Endothelial cell (in vitro differentiated cells): Measurements from ENCODE around the gene TTC39B. TPM values are rescaled to one million over a fixed set of nuclear protein-coding genes. Genes with fewer than 3 reads are reported as not detected.

ENCODE experiments used
- DNase-seq: peaks from one replicate; pipeline ENCODE4 v3.0.0; 2021; ENCODE audit warnings: low spot score
- H3K27ac Mint-ChIP-seq: one replicate; pipeline ENCODE4 v1.8.0; 2021; ENCODE audit warnings: mixed read lengths, inconsistent platforms; ENCODE audit not compliant: unreplicated experiment
- H3K27me3 Mint-ChIP-seq: one replicate; pipeline ENCODE4 v1.8.0; 2021; ENCODE audit warnings: mild to moderate bottlenecking, moderate library complexity, mixed read lengths, inconsistent platforms; ENCODE audit not compliant: unreplicated experiment
- H3K36me3 Mint-ChIP-seq: one replicate; pipeline ENCODE4 v1.8.0; 2021; ENCODE audit warnings: mild to moderate bottlenecking, low read depth, mixed read lengths, inconsistent platforms; ENCODE audit not compliant: unreplicated experiment
- H3K4me1 Mint-ChIP-seq: one replicate; pipeline ENCODE4 v1.8.0; 2021; ENCODE audit warnings: mild to moderate bottlenecking, mixed read lengths, inconsistent platforms; ENCODE audit not compliant: unreplicated experiment
- H3K4me3 Mint-ChIP-seq: one replicate; pipeline ENCODE4 v1.8.0; 2021; ENCODE audit warnings: mild to moderate bottlenecking, mixed read lengths, inconsistent platforms; ENCODE audit not compliant: unreplicated experiment
- H3K9me3 Mint-ChIP-seq: one replicate; pipeline ENCODE4 v1.8.0; 2021; ENCODE audit warnings: mixed read lengths, inconsistent platforms; ENCODE audit not compliant: unreplicated experiment
- total RNA-seq: library from RNA; stranded (reverse); fragmentation: NEBNext Ultra II Directional; extraction: Animal tissue kit (Norgen Biotek cat#: 25700); gene quantifications from one replicate; pipeline ENCODE4 v1.2.1, GENCODE V29; 2021; ENCODE audit not compliant: unreplicated experiment
- TF ChIP-seq, protein P1 (sequence below): fragments of 200-600 bp; sonication (generic); IDR thresholded peaks from one replicate; pipeline ENCODE4 v1.5.0; 2021; ENCODE audit warnings: antibody characterized with exemption; ENCODE audit not compliant: unreplicated experiment

TTC39B gene
- total RNA-seq, 1 donor from 2014 or later, result 10.3 TPM

DNA sequence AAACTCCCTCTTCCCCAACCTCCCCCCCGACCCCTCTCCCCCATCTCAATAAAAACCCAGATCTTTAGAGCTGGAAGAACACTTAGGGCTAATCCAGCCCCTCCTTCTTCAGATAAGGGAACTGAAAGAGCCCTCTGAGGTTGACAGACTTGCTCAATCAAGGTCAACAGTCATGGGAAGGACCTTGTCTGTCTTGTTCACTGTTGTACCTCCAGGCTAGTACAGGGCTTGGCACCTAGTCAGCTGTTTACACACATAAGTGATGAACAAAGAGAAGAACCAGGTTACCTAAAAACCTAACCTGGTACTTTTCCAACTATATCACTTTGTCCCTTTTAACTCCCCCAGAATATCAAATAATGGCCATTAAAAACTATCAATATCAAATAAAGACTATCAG is 2.4 kb downstream of the TTC39B start:
- Mint-ChIP-seq H3K36me3 (peaks cover 5% of the 10 kb centered on the region), H3K4me1 (peaks cover 22% of the 10 kb centered on the region), H3K27ac (no peak overlapping the region), H3K27me3 (peaks cover 8% of the 10 kb centered on the region), H3K9me3 (no peaks in the 10 kb centered on the region), H3K4me3 (no peak overlapping the region)
- TF ChIP-seq, protein P1, sequence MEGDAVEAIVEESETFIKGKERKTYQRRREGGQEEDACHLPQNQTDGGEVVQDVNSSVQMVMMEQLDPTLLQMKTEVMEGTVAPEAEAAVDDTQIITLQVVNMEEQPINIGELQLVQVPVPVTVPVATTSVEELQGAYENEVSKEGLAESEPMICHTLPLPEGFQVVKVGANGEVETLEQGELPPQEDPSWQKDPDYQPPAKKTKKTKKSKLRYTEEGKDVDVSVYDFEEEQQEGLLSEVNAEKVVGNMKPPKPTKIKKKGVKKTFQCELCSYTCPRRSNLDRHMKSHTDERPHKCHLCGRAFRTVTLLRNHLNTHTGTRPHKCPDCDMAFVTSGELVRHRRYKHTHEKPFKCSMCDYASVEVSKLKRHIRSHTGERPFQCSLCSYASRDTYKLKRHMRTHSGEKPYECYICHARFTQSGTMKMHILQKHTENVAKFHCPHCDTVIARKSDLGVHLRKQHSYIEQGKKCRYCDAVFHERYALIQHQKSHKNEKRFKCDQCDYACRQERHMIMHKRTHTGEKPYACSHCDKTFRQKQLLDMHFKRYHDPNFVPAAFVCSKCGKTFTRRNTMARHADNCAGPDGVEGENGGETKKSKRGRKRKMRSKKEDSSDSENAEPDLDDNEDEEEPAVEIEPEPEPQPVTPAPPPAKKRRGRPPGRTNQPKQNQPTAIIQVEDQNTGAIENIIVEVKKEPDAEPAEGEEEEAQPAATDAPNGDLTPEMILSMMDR, result no peak
- DNase-seq, result no peak

DNA sequence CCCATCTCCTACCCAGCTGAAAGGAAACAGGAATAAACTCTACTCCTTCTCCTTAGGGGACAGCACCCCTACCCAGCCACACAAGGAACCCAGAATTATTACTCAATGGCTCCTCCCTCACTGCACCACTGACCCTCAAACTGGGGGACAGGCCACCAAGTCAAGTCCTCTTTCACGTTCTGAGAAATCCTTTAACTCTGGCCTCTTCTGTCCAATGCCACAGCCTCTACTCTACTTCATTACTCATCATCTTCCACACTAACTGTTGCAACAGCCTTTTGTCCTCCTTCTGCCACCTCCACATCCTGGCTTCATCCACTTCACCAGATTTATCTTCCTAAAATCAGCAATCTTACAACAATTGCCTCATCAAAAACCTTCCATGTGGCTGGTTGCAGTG is 6.8 kb downstream of the TTC39B start:
- DNase-seq, result no peak
- H3K27me3 Mint-ChIP-seq, result peaks cover 7% of the 10 kb centered on the region

DNA sequence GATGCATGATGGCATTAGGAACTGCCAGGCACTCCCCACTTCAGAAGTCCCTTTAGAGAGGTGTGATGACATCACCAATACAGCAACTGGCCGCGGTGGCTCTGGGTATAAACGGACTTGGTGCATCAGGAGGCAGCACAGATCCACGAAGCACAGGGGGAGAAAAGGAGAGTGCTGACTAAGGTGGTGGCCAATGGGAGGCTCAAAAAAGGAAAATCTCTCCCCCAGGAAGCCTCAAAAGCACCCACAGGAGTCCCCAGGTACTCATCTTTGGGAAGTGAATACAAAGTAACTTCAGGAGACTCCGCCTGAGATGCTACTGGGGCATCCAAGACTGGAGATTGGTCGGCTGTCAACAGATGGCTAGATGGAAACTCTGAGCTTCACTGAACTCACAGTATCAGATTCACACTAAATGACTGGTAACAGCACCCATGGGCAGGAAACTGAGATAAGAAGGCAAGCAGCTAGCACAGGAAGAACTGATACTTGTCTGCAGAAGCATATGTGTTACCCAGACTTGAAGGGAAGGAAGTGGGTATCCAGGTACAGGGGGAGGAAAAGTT is 7.6 kb downstream of the TTC39B start:
- DNase-seq, result no peak
- peaks cover 27% of the 10 kb centered on the region for H3K36me3 Mint-ChIP-seq
- no peaks in the 10 kb centered on the region for H3K9me3 Mint-ChIP-seq
- H3K27ac Mint-ChIP-seq, result peak overlapping the region; percentile 33
- H3K4me3 Mint-ChIP-seq, result peak overlapping the region; percentile 35
- TF ChIP-seq, protein P1, result no peak
- H3K4me1 Mint-ChIP-seq, result peaks cover 41% of the 10 kb centered on the region
- H3K27me3 Mint-ChIP-seq, result peaks cover 7% of the 10 kb centered on the region

More for the DNA sequence above, 6.8 kb downstream of the TTC39B start:
- Mint-ChIP-seq H3K27ac (peak overlapping the region; percentile 88), H3K4me3 (no peak overlapping the region), H3K36me3 (peaks cover 27% of the 10 kb centered on the region), H3K4me1 (peaks cover 37% of the 10 kb centered on the region), H3K9me3 (no peaks in the 10 kb centered on the region)
- TF ChIP-seq, protein P1, result no peak

DNA sequence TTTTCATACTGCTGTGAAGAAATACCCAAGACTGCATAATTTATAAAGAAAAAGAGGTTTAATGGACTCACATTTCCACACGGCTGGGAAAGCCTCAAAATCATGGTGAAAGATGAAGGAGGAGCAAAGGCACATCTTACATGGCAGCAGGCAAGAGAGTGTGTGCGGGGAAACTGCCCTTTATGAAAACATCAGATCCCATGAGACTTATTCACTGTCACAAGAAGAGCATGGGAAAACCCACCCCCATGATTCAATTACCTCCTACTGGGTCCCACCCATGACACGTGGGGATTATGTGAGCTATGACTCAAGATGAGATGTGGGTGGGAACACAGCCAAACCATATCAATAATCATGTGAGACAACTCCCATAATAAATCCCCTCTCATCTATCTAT is 8.7 kb downstream of the TTC39B start:
- peaks cover 46% of the 10 kb centered on the region for H3K4me1 Mint-ChIP-seq
- peaks cover 27% of the 10 kb centered on the region for H3K36me3 Mint-ChIP-seq
- TF ChIP-seq, protein P1, result no peak
- H3K9me3 Mint-ChIP-seq, result no peaks in the 10 kb centered on the region
- H3K27me3 Mint-ChIP-seq, result peaks cover 7% of the 10 kb centered on the region
- no peak for DNase-seq
- no peak overlapping the region for H3K4me3 Mint-ChIP-seq
- no peak overlapping the region for H3K27ac Mint-ChIP-seq

DNA sequence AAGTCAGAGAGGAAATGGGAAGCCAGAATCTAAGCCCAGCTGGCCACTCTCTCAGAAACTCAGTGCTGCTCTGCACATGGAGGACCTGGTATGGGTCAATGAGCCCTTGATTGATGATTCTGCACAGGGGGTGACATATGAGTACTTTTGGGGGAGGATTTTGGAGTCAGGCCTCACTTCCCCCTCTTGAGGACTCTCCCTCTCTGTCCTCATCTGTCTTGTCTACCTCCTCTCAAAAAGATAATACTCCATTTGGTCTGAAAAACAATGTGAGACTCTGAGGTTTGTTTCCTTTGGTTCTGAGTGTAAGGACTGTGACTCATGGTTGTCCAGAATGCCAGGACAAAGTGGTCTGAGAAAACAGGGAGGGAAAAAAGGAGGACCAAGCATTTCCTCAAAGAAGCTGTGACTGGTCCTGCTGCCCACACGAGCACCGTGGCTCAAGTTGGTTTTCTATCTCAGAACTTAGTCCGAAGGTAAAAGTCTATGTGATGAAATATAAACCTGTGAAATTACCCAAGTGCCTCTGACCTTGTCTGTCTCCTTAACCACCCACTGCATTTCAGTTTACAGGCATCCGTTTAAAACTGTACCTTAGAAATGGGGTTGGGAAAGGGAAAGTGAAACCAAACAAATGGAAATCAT is 11.1 kb downstream of the TTC39B start:
- Mint-ChIP-seq H3K27me3 (peaks cover 7% of the 10 kb centered on the region), H3K27ac (no peak overlapping the region), H3K36me3 (peaks cover 24% of the 10 kb centered on the region), H3K4me3 (no peak overlapping the region), H3K9me3 (no peaks in the 10 kb centered on the region), H3K4me1 (peaks cover 44% of the 10 kb centered on the region)
- TF ChIP-seq, protein P1, result no peak
- no peak for DNase-seq
